HG03342 (cell line): Measurements from ENCODE around the gene RBM7.

Experiments used
- ATAC-seq: cut with Tn5 transposase; IDR thresholded peaks from one replicate; pipeline ENCODE4 v1.9.1; 2021; ENCODE audit warnings: mild to moderate bottlenecking, moderate library complexity; ENCODE audit not compliant: unreplicated experiment

Gene RBM7

DNA sequence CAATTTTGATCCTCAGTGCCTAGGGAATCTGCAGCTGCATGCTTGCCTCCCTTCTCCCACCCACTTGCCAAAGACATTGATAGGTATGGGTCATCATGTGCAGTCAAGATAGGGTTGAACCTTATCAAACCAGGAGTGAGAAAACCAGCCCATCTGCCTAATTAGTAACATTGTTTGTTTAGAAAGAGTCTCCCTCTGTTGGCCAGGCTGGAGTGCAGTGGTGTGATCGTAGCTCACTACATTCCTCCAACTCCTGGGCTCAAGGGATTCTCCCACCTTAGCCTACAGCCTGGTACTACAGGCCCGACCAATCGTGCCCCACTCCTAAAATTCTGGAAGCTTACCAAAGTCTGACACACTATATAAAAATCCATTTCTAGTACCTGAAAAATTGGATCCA lies 4.7 kb upstream of the RBM7 start:
- no peak for ATAC-seq

DNA sequence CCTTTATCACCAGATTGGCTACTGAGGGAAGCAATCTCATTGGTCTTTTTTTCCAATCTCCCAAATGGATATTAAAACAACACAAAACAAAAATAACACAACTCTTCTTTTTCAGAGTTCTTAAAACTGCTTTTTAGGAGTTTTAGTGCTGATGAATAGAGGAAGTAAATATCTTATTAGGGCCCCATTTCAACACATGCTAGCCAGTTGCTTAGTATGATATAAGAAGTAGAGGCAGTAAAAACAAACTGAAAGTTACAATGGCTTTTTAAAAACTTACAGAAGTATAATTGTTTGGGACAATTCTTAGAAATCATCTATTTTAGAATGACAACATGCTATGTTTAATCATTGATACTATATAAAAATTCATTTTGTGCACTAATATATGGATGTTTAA lies 3.5 kb upstream of the RBM7 start:
- no peak for ATAC-seq

GRCh38 chr11:114397349-114397982 lies 3.0 kb upstream of the RBM7 start:
- ATAC-seq = no peak

- ATAC-seq = no peak
Observed at GRCh38 chr11:114398303-114398920, 2.1 kb upstream of the RBM7 start.

GRCh38 chr11:114399490-114400215 lies 813 bp upstream of the RBM7 start:
- peak; percentile 27 for ATAC-seq

DNA sequence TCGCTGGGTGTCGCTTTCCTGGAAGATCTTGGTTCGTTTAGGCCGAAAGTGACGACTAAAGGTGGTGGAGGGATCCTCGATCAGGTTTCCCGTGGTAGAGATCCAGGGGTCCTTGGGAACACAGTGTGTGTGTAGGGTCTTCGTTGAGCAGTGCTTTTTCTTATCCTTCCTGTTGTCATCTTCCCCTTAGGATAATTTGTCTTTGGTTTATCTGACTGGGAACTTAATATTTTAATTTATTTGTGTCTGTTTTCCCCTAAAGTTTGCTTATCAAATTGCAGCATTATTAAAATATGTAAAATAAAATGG lies 403 bp downstream of the RBM7 start:
- no peak for ATAC-seq

DNA sequence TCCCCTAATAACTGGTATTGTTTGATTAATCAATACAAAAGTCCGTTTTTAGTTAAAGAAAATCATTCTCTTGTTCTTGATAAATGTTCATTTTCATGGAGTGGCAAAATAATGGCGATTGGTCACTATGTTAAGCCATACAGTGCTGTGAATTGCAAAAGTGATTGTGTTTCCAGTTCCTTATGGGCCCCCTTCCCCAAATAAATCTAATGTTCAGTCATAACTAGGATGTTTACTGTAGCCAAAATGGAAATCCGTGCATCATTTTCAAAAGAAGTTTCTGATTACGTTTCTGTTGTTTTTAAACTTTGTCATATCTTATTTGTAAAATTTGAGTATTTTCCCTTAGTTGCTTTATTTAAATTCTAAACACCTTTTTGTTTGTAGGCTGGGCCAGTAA lies 845 bp downstream of the RBM7 start:
- ATAC-seq = no peak

GRCh38 chr11:114412946-114413345 lies 12.5 kb downstream of the RBM7 start:
- ATAC-seq = no peak

GRCh38 chr11:114413958-114414357 lies 13.5 kb downstream of the RBM7 start:
- no peak for ATAC-seq

DNA sequence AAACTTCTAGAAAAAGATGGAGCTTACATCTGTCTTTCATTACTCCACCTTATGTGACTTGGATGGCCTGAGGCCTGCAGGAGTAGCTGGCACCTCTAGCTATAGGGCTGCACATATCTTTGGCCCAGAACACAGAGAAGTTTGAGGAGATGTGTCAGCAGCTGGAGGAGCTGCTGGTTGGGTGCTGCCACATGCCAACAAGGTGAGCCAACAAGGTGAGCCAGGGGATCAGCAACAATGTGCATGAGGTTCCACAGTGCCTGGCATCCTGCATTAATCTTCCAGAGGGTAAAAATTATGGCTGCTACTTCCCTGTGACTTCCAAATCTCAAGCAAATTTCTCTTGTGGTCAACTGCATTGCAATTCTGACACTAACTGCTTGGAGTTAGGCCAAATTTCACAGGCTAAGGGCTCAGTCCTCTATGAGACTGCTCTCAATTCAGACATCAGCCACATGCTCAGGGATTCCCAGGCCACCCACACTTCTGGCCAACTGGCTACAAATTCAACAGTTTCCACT lies 16.0 kb downstream of the RBM7 start:
- no peak for ATAC-seq

DNA sequence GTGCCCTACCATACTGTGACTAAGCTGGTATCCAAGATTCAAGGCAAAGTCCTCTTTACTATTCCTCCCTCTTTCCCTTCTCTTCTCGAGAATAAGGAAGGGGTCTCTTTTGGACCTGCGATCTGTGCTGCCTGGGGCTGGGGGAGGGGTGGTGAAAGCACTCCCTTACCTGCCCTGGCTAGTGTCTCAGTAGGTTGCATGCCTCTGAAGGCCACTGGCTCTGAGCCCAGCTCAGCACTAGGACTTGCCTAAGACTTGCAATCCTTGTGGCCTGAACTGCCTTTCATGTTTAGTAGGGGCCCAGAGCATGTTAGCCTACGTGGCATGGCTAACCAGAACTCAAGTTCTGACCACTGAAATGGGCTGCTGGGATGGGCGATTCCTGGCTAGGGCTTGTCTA lies 25.8 kb downstream of the RBM7 start:
- no peak for ATAC-seq

DNA sequence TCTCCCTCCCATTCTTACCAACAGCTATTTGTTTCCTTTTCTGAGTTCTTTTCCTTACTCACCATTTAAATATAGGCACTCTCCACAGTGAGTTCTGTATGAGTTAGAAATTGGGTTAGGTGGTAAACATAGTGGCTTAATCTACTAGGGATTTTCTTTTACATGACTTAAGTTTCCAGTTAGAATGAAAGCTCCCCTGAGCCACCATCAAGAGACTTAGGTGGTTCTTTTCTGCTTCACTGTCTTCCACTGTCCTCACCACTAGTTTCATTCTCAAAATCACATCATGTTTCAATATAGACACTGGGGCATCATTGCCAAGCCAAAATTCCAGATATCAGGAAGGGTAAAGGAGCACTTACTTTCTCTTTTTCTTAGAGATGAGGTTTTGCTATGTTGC lies 29.8 kb downstream of the RBM7 start:
- ATAC-seq = no peak

GRCh38 chr11:114432893-114433292 lies 32.4 kb downstream of the RBM7 start:
- ATAC-seq = no peak

- no peak for ATAC-seq
Observed at GRCh38 chr11:114433376-114433775, 32.9 kb downstream of the RBM7 start.

DNA sequence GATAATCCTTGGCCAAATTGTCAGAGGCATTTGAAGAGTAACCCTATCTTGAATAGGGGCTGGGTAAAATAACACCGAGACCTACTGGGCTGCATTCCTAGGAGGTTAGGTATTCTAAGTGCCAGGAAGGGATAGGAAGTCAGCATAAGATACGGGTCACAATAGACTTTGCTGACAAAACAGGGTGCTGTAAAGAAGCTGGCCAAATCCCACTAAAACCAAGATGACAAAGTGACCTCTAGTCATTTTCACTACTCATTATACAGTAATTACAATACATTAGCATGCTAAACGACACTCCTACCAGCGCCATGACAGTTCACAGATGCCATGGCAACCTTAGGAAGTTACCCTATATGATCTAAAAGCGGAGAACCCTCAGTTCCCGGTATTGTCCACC lies 37.8 kb downstream of the RBM7 start:
- ATAC-seq = no peak

DNA sequence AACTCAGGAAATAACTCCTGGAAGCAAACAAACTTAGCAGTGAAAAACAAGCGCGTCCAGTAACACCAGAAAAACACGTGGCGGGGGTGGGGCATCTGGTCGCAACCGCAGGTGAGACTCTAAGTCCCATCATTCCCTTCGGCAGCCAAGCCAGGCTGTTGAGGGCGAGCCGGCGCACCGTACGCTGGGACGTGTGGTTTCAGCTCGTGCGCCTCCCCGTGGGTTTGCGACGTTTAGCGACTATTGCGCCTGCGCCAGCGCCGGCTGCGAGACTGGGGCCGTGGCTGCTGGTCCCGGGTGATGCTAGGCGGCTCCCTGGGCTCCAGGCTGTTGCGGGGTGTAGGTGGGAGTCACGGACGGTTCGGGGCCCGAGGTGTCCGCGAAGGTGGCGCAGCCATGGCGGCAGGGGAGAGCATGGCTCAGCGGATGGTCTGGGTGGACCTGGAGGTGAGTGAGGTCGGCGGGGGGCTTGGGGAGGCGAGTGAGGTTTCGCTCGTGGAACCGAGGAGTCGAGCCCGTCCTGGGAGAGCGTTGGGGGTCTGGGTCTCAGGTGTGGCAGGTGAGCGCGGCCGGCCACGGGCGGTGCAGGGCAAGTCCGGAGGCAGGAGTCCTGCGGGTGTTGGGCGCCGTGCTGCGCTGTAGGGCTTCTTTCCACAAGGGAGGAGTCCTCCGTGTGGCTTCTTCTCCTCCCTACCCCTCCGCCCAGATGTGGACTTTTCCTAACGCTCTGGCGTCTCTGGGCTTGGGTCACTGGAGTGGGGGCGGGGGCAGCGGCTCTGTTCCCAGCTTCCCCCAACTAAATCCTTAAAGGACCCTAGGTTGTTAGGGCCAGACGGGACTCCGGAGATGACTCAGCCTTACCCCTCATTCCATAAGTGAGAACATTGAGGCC lies 39.0 kb downstream of the RBM7 start, which contains the start of gene REXO2:
Gene REXO2 (plus strand): TSS at position 239 of the 892 bp plus-strand sequence. CDS start 62 bp downstream, at position 301.
- peak; percentile 100 for ATAC-seq

DNA sequence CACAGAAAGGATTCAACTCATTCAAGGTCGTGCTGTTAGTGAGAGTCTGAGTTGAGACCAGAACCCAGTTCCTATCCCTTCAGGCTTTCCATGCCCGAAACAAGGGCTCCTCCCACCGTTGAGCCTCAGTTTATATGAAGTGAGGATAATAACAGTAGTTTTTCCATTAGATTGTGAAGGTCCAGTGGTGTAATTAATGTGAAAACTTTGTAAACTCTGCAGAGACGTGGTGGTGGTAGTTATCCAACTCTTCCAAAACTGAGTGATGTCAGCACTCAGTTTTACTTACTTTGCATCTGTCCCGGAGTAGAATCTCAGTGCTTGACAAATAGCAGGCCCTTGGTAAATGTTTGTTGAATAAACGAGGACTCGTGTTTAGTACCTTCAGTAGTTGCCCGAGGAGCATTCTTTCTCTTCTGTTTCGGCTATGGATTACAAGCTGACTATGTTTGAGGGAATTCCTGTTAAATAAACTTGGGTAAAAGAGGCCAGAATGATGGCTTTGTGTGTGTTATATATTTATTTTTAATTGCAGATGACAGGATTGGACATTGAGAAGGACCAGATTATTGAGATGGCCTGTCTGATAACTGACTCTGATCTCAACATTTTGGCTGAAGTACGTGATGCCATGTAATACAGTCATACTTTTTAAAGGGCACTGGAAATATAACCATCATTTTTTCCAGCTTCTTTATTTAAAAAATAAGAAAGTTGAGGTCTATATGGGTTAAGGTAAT lies 39.8 kb downstream of the RBM7 start:
- no peak for ATAC-seq

- ATAC-seq = no peak
Observed at GRCh38 chr11:114440971-114441763, 40.7 kb downstream of the RBM7 start.

DNA sequence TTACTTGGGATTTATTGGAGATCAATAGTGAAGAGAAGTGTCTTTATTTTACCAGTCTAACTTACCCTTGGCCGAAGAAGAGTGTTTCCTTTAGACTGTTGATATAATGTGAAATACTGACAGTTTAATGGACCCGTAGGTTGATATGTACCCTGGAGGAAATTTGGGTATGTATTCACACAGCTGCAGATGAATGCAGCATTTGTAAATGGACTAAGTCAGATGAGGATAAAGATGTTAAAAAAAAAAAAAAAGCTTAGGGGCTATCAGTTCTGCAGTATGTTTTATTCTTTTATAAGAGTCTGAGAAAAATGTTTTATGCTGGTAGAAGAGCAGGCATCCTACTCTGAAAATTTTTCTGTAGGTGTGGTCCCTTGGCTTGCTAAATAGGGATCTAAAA lies 41.5 kb downstream of the RBM7 start:
- no peak for ATAC-seq

DNA sequence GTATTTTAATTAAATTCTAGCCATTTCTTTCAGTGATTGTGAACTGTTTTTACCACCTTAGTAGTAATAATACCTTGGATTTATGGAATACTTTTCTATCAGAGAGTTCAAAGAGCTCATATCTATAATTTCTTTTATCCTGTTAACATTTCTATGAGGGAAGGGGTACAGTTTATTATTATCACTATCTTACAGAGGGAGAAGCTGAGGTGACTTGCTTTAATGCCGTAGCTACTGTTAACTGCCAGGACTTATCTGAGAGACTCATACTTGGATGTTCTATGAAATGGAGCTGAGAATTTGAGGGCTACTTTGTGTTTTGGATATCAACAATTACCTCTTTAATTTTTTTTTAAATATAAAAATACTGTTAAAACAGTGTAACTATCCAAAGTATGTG lies 42.1 kb downstream of the RBM7 start:
- ATAC-seq = no peak
